Measurements from ENCODE around the gene TMEM271. TPM values are rescaled to one million over a fixed set of nuclear protein-coding genes. Genes with fewer than 3 reads are reported as not detected.
"Not testable (repeated sequence)": the region's sequence is repeated elsewhere in the genome, so short reads cannot be mapped to it uniquely, and the experiment has no call there.

TMEM271 gene
- total RNA-seq, 2 donors from 2014 or later = not detected

DNA sequence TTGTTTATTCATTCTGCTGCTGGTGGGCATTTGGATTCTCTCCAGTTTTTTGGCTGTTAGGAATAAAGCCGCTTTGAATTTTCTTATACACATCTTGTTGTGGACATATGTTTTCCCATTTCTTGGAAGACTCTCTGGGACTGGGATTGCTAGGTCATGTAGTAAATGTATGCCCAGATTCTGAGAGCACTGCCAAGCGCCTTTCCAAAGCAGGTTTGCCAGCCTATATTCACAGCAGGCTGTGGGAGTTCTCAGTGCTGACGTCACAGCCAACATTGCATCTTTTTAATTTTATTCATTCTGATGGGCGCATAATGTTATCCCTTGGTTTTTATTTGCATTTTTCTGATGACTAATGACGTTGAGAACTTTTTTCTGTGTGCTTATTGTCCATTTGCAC lies 24.1 kb downstream of the TMEM271 start:
- H3K9me3 ChIP-seq = no peaks in the 10 kb centered on the region
- no peaks in the 10 kb centered on the region for H3K36me3 ChIP-seq
- no peaks in the 10 kb centered on the region for H3K4me1 ChIP-seq (ENCODE audit: control insufficient read depth in 1 of 2, low read depth in 2 of 2)
- H3K27me3 ChIP-seq (replicated peaks; ENCODE audit: insufficient read depth) = no peaks in the 10 kb centered on the region
- DNase-seq (ENCODE audit: low spot score) = no peak
- TF ChIP-seq, protein P1, sequence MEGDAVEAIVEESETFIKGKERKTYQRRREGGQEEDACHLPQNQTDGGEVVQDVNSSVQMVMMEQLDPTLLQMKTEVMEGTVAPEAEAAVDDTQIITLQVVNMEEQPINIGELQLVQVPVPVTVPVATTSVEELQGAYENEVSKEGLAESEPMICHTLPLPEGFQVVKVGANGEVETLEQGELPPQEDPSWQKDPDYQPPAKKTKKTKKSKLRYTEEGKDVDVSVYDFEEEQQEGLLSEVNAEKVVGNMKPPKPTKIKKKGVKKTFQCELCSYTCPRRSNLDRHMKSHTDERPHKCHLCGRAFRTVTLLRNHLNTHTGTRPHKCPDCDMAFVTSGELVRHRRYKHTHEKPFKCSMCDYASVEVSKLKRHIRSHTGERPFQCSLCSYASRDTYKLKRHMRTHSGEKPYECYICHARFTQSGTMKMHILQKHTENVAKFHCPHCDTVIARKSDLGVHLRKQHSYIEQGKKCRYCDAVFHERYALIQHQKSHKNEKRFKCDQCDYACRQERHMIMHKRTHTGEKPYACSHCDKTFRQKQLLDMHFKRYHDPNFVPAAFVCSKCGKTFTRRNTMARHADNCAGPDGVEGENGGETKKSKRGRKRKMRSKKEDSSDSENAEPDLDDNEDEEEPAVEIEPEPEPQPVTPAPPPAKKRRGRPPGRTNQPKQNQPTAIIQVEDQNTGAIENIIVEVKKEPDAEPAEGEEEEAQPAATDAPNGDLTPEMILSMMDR (IDR thresholded peaks at IDR 0.05) = no peak
- H3K27ac ChIP-seq = no peak overlapping the region
- no peak for ATAC-seq (ENCODE audit: insufficient number of reproducible peaks, low FRiP score, low read depth)
- H3K4me3 ChIP-seq = no peak overlapping the region

DNA sequence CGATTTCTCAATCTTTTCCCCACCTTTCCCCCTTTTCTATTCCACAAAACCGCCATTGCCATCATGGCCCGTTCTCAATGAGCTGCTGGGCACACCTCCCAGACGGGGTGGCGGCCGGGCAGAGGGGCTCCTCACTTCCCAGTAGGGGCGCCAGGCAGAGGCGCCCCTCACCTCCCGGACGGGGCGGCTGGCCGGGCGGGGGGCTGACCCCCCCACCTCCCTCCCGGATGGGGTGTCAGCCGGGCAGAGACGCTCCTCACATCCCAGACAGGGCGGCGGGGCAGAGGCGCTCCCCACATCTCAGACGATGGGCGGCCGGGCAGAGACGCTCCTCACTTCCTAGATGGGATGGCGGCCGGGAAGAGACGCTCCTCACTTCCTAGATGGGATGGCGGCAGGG lies 25.8 kb downstream of the TMEM271 start:
- not testable (repeated sequence) for H3K9me3 ChIP-seq; DNase-seq (ENCODE audit: low spot score); H3K4me3 ChIP-seq; ATAC-seq (ENCODE audit: insufficient number of reproducible peaks, low FRiP score, low read depth); H3K36me3 ChIP-seq; H3K27ac ChIP-seq; H3K4me1 ChIP-seq (ENCODE audit: control insufficient read depth in 1 of 2, low read depth in 2 of 2); H3K27me3 ChIP-seq (replicated peaks; ENCODE audit: insufficient read depth)

DNA sequence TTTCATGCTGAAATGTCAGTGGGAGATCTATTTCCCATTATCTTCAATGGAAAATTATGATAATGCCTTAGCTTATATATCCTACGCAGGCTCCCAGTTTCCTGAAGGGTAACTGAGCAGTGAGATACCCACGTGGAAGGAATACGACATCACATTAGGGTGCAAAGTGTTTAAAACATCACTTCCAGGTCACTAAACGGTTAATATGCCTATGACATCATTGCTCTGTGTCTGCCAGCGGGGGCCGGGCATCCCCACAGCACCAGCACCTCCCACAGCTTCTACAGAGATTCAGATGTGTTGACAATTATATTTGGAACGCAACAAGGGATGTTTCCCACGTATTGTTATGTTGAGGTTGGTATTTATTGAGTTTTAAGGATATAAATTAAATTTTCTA lies 27.1 kb downstream of the TMEM271 start:
- DNase-seq (ENCODE audit: low spot score) (no peak), ATAC-seq (ENCODE audit: insufficient number of reproducible peaks, low FRiP score, low read depth) (no peak)
- no peaks in the 10 kb centered on the region for H3K9me3 ChIP-seq
- no peaks in the 10 kb centered on the region for H3K36me3 ChIP-seq
- H3K27ac ChIP-seq = no peak overlapping the region
- no peaks in the 10 kb centered on the region for H3K4me1 ChIP-seq (ENCODE audit: control insufficient read depth in 1 of 2, low read depth in 2 of 2)
- TF ChIP-seq, protein P1 (IDR thresholded peaks at IDR 0.05) = no peak
- no peak overlapping the region for H3K4me3 ChIP-seq
- no peaks in the 10 kb centered on the region for H3K27me3 ChIP-seq (replicated peaks; ENCODE audit: insufficient read depth)

DNA sequence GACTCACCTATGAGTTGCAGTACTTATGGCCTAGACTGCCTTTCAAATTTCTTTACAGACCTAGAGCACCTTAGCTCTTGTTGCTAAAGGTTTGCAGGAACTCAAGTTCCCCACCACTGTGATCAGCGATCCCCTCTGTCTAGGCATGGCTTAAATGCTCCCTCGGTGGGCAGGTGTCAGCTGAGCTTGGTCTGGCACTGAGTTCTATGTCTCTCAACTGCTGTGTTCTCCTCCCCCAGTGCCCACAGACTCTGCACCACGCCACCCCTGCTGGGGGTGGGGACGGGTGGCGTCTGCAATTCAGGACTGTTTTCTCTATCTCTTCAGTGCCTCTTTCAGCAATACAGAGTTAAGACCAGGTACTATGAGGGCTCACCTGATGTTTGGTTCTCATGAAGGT lies 30.5 kb downstream of the TMEM271 start:
- no peak for DNase-seq (ENCODE audit: low spot score)
- no peaks in the 10 kb centered on the region for H3K36me3 ChIP-seq
- H3K4me1 ChIP-seq (ENCODE audit: control insufficient read depth in 1 of 2, low read depth in 2 of 2) = no peaks in the 10 kb centered on the region
- H3K27me3 ChIP-seq (replicated peaks; ENCODE audit: insufficient read depth) = no peaks in the 10 kb centered on the region
- H3K27ac ChIP-seq = no peak overlapping the region
- no peaks in the 10 kb centered on the region for H3K9me3 ChIP-seq
- ATAC-seq (ENCODE audit: insufficient number of reproducible peaks, low FRiP score, low read depth) = no peak
- H3K4me3 ChIP-seq = no peak overlapping the region
- TF ChIP-seq, protein P1 (IDR thresholded peaks at IDR 0.05) = no peak

DNA sequence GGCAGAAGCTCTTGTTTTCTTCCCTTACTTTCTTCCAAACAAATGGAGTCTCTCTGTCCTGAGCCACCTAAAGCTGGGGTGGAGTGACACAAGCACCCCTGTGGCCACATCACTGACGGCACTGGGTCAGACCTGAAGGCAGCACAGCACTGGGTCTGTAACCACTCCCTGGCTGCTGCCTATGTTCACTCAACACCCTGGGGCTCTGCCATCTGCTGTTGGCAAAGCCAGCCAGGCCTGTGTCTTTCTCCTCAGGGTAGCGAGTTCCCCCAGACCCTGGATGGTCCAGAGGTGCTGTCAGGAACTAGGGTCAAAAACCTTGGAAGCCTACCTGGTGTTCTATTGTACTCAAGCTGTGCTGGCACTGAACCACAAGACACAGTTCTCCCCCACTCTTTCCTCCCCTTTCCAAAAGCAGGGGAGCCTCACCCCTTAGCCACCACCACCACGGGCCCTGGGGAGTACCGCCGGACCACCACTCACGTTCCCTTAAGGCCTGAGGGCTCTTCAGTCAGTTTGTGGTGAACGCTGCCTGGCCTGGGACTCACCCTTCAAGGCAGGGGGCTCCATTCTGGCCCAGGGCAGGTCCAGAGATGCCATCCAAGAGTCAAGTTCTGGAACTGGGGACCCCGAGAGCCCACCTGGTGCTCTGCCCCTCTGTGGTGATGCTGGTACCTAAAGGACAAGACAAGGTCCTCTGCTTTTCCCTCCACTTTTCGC lies 31.5 kb downstream of the TMEM271 start:
- Histone ChIP-seq H3K4me1 (ENCODE audit: control insufficient read depth in 1 of 2, low read depth in 2 of 2) (no peaks in the 10 kb centered on the region), H3K27me3 (replicated peaks; ENCODE audit: insufficient read depth) (no peaks in the 10 kb centered on the region), H3K9me3 (no peaks in the 10 kb centered on the region), H3K36me3 (no peaks in the 10 kb centered on the region), H3K27ac (no peak overlapping the region), H3K4me3 (no peak overlapping the region)
- ATAC-seq (ENCODE audit: insufficient number of reproducible peaks, low FRiP score, low read depth) (no peak), DNase-seq (ENCODE audit: low spot score) (no peak)
- TF ChIP-seq, protein P1 (IDR thresholded peaks at IDR 0.05) = no peak

DNA sequence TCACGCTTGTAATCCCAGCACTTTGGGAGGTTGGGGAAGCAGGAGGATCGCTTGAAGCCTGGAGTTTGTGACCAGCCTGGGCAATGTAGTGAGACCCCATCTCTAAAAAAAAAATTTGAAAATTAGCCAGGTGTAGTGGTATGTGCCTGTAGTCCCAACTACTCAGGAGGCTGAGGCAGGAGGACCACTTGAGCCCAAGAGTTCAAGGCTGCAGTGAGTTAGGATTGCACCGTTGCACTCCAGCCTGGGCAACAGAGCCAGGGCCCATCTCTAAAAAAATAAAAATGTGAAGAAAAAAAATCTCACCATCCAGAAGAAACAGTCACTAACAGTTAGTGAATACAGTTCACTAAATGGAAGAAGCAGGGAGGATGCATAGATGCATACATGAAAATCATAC lies 34.8 kb downstream of the TMEM271 start:
- ATAC-seq (ENCODE audit: insufficient number of reproducible peaks, low FRiP score, low read depth) (no peak), DNase-seq (ENCODE audit: low spot score) (no peak)
- H3K27ac ChIP-seq = no peak overlapping the region
- no peaks in the 10 kb centered on the region for H3K27me3 ChIP-seq (replicated peaks; ENCODE audit: insufficient read depth)
- H3K9me3 ChIP-seq = no peaks in the 10 kb centered on the region
- H3K36me3 ChIP-seq = peaks cover under 1% of the 10 kb centered on the region
- no peak overlapping the region for H3K4me3 ChIP-seq
- H3K4me1 ChIP-seq (ENCODE audit: control insufficient read depth in 1 of 2, low read depth in 2 of 2) = no peaks in the 10 kb centered on the region
- TF ChIP-seq, protein P1 (IDR thresholded peaks at IDR 0.05) = no peak

Measured in thoracic aorta (tissue), 2 donors.